NCI-H1048 (cell line): ENCODE data around the gene OR51B6.
"Not testable (repeated sequence)": the region's sequence is repeated elsewhere in the genome, so short reads cannot be mapped to it uniquely, and the experiment has no call there.

ENCODE experiments used
- DNase-seq: peaks from one replicate; lab custom pipeline; 2025; lab: John Stamatoyannopoulos, UW

Gene OR51B6

GRCh38 chr11:5351208-5351607, at the start of gene OR51B6:
Gene OR51B6 (plus strand): TSS chr11:5351508. CDS start chr11:5351508, 0 bp downstream.
- DNase-seq: no peak

GRCh38 chr11:5301846-5302245, 49.5 kb upstream of the OR51B6 start, which contains the start of gene OR51B4:
Gene OR51B4 (minus strand): TSS chr11:5301946. CDS start chr11:5301946, 0 bp downstream.
- DNase-seq: no peak

GRCh38 chr11:5303626-5304025, 47.7 kb upstream of the OR51B6 start:
- no peak for DNase-seq

- DNase-seq: no peak
Measured at GRCh38 chr11:5304046-5304445, 47.3 kb upstream of the OR51B6 start.

- DNase-seq: no peak
Measured at GRCh38 chr11:5307256-5308019, 43.9 kb upstream of the OR51B6 start.

GRCh38 chr11:5310423-5310822, 40.9 kb upstream of the OR51B6 start:
- no peak for DNase-seq

GRCh38 chr11:5313326-5314023, 37.8 kb upstream of the OR51B6 start:
- not testable (repeated sequence) for DNase-seq

- no peak for DNase-seq
Measured at GRCh38 chr11:5317292-5317691, 34.0 kb upstream of the OR51B6 start.

GRCh38 chr11:5324197-5324596, 27.1 kb upstream of the OR51B6 start, which contains the start of gene OR51B2:
Gene OR51B2 (minus strand): TSS chr11:5324297. CDS start chr11:5324297, 0 bp downstream.
- no peak for DNase-seq

- DNase-seq: no peak
Measured at GRCh38 chr11:5335170-5335569, 16.1 kb upstream of the OR51B6 start.

GRCh38 chr11:5336331-5336730, 15.0 kb upstream of the OR51B6 start:
- DNase-seq: no peak

GRCh38 chr11:5337253-5337652, 14.1 kb upstream of the OR51B6 start:
- DNase-seq: not testable (repeated sequence)

- DNase-seq: no peak
Measured at GRCh38 chr11:5339771-5340322, 11.5 kb upstream of the OR51B6 start.

GRCh38 chr11:5343474-5344335, 7.6 kb upstream of the OR51B6 start, which contains the start of gene OR51B5:
Gene OR51B5 (minus strand): TSS chr11:5343524. CDS start chr11:5343524, 0 bp downstream.
- no peak for DNase-seq

- DNase-seq: no peak
Measured at GRCh38 chr11:5345831-5346230, 5.5 kb upstream of the OR51B6 start.

GRCh38 chr11:5348551-5349194, 2.6 kb upstream of the OR51B6 start:
- no peak for DNase-seq

GRCh38 chr11:5349550-5349949, 1.8 kb upstream of the OR51B6 start:
- DNase-seq: no peak

- not testable (repeated sequence) for DNase-seq
Measured at GRCh38 chr11:5356031-5356430, 4.7 kb downstream of the OR51B6 start.

GRCh38 chr11:5362017-5362625, 10.8 kb downstream of the OR51B6 start:
- no peak for DNase-seq

GRCh38 chr11:5363679-5364078, 12.4 kb downstream of the OR51B6 start:
- no peak for DNase-seq

- DNase-seq: no peak
Measured at GRCh38 chr11:5364214-5364613, 12.9 kb downstream of the OR51B6 start.
